HCEC 1CT (cell line): ENCODE measurements around the gene AMH.
"Not testable (repeated sequence)": the region's sequence is repeated elsewhere in the genome, so short reads cannot be mapped to it uniquely, and the experiment has no call there.

Experiments used
- DNase-seq: peaks from one replicate; pipeline ENCODE4 v3.0.0-alpha.2; 2017

AMH gene

DNA sequence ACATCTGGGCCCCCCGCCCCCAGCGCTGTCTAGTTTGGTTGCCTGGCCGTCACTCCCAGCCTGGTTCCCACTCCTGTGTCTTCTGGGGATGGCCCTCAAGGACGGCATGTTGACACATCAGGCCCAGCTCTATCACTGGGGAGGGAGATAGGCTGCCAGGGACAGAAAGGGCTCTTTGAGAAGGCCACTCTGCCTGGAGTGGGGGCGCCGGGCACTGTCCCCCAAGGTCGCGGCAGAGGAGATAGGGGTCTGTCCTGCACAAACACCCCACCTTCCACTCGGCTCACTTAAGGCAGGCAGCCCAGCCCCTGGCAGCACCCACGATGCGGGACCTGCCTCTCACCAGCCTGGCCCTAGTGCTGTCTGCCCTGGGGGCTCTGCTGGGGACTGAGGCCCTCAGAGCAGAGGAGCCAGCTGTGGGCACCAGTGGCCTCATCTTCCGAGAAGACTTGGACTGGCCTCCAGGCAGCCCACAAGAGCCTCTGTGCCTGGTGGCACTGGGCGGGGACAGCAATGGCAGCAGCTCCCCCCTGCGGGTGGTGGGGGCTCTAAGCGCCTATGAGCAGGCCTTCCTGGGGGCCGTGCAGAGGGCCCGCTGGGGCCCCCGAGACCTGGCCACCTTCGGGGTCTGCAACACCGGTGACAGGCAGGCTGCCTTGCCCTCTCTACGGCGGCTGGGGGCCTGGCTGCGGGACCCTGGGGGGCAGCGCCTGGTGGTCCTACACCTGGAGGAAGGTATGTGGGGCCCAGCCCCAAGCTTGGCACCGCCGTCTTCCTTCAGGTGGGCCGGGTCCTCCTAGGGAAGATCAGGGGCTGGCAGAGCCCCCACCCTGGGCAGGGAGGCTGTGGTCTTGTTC, at the start of gene AMH:
Gene AMH, plus strand, starts transcription at position 314 of the 857 bp plus-strand sequence. Its CDS starts 10 bp downstream, at position 324.
- no peak for DNase-seq

DNA sequence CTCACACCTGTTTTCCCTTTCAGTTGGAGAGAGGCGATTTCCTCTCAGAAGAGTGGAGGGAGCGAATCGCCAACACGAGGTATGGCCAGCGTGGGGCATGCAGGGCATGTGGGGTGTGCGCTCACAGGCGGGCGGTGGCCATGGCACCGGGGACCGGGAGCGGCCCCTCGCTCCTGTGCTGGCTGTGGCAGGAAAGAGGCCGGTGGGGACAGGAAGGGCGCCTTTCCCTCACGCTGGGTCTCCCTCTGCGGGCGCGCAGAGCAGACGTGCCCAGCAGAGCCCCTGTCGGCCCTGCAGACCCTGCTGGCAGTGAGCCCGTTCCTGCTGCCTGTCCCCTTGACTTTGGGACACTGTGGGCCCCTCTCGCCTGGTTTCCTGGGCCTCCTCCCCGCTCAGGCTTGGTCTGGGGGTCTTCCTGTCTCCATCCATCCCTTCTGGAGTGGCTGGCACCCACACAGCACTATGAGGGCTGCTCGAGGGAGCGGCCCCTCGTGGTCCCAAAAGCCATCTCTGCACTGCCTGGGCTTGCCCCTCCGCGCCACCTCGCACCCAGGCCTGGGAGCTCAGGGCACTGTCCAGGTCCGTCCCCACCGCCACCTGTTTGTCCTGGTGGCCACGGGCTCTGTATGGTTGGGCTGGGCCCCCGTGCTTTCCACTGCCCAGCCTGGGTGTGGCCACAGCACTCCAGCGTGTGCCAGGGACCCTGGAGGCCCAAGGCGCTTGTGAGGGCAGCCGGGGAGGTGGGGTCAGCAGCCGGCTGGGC, 49.1 kb upstream of the AMH start:
- DNase-seq: no peak

DNA sequence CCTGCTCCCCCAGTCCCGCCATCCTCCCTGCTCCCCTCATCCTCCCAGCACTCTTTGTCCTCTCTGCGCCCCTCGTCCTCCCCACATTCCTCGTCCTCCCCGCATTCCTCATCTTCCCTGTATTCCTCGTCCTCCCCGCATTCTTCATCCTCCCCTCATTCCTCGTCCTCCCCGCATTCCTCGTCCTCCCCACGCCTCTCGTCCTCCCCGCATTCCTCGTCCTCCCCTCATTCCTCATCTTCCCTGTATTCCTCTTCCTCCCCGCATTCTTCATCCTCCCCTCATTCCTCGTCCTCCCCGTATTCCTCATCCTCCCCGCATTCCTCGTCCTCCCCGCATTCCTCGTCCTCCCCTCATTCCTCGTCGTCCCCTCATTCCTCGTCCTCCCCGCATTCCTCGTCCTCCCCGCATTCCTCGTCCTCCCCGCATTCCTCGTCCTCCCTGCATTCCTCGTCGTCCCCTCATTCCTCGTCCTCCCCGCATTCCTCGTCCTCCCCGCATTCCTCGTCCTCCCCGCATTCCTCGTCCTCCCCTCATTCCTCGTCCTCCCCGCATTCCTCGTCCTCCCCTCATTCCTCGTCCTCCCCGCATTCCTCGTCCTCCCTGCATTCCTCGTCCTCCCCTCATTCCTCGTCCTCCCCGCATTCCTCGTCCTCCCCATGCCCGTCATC, 48.4 kb upstream of the AMH start:
- DNase-seq: not testable (repeated sequence)

DNA sequence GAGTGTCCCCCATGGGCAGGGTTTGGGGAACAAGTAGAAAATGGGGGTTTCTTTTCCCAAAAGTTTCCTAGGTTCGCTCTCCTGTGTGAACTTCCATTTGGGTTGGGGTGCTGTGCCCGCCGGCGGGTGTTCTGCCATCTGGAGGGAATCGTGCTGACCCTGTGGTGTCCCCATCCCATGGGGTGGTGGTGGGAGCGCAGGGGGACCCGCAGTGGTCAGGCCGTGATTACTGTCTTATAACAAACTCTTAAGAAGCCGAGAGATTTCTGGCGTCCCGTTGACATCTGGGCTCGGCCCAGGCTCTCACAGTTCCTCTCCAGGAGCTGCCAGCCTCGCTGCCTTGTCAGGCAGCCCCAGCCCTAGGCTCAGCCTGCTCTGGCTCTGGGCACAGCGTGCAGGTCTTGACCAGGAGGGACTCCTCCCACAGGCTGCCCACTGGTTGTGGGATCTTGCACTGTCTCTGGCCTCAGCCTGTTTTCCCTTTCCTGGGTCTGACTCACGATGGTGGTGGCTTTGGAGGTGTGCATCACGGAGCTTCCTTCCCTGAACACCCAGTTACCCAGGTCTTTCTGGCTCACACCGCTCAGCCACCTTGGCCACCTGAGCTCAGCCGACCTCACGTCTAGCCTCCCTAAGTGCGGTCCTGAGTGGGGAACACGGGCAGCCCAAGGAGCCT, 47.5 kb upstream of the AMH start:
- no peak for DNase-seq

DNA sequence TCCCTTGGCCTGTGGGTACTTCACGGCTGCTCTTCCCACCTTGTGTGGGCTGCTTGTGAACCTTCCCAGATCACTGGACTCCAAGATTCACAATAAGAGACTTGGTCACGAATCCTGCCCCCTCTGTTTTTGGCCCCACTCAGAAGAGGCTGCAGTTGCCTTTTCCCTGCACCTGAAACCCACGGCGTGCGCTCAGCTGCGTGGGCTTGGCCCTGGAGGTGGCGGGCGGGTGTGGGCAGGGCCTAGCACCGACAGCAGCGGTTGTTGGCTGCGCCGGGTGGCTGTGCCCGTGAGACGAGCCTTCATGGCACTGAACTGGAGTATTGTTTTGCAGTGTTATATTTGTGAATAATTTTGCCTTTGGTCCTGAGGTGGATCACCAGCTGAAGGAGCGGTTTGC, 46.8 kb upstream of the AMH start:
- DNase-seq: no peak

DNA sequence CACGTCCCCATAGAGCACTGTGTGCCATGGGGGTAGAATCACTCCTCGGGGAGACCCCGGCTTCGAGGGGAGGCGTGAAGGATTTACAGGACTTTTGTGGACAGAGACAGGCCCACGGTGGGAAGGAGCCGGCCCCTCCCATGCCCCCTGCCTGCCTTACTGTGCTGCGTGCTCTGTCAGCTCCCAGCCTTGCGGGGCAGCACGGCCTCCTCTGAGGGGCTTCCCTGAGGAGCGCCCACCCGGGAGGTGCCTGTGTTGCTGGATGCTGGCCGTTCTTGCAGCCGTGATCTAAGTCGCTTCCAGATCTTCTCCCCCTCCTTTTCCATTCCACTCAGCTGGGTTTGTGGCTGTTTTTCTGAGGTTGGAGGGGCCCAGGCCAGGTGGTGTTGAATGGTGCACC, 42.1 kb upstream of the AMH start:
- DNase-seq: no peak

DNA sequence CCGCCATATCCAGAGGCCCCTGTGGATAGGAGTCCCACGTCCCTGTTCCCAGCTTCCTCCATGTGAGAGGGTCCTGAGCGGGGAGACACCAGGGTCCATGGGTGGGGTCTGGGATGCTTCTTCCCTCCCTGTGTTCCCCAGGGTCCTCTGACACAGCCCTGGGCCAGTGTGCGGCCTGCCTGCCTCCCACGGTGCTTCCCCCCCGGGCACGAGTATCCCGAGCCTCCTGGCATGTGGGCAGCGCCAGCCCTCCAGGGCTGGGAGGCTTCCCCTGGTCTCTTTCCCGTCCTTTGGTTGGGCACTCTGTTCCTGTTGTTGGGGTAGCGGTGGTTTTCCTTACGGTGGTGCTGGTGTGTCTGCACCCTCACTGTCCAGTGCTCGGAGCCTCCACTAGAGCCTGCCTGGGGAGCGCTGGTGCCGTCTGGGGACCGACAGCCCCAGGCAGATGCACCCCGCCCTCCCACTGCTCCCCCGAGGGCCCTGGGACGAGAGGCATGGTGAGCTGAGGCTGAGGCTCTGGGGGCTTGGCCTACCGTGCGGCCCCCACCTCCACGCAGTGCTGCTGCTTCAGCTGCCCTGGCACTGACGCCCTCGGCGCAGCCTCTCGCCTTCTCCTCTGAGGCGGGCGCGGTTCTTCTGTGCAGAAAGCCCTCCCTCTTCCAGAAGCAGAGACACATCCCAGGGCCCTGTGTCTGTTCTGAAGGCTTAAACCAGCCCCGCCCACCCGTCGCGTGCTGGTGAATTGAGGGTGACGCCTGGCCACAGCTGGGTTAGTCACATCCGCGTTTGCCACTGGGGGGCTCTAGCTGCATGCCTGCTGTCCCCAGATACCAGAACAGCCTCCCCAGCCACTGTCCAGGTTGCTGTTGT, 40.9 kb upstream of the AMH start:
- peak; percentile 70 for DNase-seq

DNA sequence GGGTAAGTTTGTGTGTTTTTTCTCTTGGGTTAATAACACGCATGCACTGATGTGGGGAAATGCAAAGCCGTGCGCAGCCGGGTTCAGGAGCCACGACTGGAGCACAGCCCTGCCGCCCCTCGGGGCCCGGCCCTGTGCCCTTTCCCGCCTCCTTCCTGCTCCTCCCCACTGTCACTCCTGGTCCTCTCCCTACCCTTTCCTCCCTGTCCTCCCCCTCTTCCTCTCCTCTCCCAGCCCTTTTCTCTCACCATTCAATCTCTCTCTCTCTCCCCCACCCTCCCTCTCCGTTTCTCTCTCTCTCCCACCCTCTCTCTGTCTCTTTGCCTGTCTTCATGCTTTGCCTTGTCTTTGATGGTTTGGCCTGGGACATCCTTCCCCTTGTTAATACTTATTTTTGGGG, 40.1 kb upstream of the AMH start:
- no peak for DNase-seq

DNA sequence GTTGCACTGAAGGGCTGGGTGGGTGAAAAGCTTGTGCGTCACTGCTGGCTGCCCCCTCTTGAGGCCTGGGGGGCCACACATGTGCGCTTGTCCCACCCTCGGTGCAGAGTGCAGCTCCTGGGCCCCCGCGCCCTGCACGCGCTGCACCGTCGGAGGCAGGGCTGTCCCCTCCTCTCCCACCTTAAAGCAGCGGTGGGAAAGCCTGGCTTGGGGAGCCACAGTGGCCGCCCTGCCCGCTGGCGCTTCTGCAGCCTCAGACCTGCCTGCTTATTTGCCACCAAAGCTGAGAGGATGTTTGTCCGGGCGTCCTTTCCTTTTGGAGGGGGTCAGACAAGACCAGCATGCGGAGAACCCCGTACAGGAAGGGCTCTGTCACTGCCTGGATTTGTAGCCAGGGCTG, 39.7 kb upstream of the AMH start:
- no peak for DNase-seq

DNA sequence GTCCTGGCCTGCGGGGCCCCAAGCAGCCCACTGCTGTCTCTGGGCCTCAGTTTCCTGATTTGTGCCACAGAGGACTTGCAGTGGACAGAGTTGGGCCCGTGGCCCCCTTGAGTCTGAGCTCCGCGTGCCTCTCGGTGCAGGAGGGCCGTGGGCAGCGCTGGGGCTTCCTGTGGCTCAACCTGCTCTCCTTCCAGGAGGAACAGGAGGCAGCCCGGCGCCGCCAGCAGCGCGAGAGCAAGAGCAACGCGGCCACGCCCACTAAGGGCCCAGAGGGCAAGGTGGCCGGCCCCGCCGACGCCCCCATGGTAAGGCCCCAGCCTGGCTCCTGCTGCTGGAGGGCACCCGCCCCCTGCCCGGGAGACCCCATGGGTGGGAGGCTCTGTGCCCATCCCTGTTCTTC, 38.9 kb upstream of the AMH start:
- DNase-seq: no peak

DNA sequence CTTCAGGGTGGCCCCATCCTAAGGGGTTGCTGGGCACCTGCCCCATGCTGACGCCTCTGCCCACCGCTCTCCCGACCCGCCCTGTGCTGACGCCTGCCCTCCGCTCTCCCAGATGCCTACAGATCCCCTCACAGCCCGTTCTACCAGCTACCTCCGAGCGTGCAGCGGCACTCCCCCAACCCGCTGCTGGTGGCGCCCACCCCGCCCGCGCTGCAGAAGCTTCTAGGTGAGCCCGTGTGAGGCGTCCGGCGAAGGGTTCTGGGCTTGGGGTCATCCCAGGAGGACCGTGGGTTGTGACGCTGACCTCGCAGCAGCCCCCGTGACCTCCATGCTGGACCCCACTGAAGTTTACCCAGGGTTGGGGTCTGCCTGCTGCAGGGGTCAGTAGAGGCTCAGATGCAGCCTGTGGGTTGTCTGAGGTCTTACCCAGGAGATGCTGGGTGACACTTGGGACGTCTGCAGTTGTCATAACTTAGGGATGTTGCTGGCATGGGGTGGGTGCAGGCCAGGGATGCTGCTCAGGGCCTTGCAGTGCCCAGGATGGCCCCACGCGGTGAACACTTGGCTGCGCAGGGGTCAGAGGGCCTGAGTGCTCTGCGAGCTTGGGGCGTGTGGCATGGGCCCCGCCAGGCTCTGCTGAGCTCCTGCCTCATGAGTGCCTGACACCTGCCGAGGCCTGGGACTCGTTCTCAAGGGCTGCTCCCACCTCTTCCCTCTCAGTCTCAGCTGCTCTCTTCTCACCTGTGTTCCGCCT, 38.0 kb upstream of the AMH start:
- DNase-seq: no peak

DNA sequence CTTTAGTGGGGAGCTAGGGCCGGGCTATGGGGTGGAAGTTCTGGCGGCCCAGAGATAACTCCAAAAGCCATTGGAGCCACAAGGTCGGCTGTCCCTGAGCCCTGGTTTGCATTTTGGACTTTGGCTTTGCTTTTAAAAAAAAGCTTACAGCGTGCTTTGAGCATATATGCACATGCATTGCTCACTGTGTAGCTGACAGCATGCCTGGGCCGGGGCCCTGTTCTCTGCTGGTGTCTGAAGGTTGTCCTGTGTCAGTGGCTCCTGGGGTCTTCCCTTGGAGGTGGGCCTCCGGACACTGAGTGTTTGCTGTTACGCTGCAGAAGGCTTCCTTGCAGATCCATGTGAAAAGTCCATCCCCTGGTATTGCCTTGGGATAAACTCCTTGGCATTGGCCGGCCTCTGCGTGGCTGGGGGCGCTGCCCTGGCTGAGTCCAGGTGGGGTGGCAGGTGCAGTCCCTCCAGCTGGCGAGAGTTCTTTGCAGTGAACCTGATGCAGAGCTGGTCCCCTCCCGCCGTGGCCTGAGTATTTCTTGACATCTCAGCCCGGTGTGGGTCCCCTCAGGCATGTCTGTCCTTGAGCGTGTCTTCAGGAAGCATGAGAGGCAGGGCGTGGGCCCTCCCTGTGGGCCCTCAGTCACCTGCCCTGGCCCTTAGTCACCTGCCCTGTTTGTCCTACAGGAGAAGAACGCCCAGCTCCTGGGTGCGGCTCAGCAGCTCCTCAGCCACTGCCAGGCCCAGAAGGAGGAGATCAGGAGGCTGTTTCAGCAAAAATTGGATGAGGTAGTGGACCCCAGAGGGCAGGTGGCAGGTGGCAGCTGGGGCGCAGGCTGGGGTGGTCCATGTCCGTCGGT, 36.0 kb upstream of the AMH start:
- DNase-seq: no peak

DNA sequence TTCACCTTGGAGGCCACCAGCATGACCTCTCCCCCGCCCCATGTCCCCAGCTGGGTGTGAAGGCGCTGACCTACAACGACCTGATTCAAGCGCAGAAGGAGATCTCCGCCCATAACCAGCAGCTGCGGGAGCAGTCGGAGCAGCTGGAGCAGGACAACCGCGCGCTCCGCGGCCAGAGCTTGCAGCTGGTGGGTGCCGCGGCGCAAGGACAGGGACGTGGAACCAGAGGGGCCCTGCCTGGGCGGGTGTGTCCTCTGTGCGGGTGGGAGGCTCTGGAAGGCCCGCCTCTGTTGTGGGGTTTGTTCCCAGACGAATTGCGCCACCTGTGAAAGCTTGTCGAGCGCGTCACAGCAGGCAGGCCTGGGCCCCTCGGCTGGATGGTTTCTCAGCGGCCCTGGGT, 35.3 kb upstream of the AMH start:
- no peak for DNase-seq

DNA sequence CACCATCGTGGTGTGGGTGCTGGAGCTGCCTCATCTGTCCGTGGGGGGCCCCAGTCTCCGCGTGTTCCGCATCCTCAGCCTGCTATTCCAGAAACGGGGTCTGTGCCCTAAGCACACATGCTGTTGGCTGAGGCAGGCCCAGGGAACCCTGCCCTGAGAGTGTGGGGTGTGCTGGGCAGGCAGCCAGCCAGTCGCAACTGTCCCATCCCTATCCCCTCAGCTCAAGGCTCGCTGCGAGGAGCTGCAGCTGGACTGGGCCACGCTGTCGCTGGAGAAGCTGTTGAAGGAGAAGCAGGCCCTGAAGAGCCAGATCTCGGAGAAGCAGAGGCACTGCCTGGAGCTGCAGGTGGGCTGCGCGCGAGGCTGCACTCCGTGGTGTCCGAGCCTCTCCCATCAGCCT, 34.9 kb upstream of the AMH start:
- DNase-seq: no peak

DNA sequence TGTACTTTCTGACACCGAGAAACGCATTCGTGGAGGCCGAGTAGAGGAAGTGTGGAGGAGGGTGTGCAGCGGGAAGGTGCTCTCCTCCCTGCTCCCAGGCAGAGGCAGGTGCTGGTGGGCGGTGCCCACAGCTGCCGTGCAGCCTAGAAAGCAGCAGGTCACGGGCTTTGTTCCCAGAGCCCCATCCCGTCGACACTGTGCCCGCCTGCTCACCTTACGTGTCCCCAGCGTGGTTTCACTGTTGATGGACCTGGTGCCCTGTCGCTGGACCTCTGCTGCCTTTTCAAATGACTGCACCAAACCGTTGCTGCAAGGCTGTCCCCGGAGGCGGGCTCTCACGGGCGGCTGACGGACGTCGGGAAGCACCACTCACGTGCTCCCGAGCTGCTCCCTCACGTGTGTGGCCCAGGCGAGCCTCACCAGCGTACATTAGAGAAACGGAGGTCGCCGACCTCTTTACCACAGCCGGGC, 33.8 kb upstream of the AMH start:
- no peak for DNase-seq

DNA sequence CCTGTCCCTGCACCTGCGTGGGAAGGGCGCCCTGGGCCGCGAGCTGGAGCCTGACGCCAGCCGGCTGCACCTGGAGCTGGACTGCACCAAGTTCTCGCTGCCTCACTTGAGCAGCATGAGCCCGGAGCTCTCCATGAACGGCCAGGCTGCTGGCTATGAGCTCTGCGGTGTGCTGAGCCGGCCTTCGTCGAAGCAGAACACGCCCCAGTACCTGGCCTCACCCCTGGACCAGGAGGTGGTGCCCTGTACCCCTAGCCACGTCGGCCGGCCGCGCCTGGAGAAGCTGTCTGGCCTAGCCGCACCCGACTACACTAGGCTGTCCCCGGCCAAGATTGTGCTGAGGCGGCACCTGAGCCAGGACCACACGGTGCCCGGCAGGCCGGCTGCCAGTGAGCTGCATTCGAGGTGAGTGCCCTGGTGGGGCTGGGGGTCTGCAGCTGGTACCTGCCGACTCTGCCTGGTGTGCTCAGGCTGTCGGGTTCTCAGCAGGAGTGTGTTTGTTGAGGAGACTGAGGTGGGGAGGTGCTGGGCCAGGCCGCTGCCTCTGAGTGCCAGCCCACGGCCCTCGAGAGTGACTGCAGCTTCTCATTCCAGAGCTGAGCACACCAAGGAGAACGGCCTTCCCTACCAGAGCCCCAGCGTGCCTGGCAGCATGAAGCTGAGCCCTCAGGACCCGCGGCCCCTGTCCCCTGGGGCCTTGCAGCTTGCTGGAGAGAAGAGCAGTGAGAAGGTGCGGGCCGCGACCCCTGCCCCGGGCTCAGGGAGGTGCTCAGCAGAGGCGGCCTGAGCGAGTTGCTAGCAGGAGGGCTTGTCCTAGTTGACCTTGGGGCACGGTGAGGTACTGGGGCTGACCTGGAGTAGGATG, 32.5 kb upstream of the AMH start:
- no peak for DNase-seq

DNA sequence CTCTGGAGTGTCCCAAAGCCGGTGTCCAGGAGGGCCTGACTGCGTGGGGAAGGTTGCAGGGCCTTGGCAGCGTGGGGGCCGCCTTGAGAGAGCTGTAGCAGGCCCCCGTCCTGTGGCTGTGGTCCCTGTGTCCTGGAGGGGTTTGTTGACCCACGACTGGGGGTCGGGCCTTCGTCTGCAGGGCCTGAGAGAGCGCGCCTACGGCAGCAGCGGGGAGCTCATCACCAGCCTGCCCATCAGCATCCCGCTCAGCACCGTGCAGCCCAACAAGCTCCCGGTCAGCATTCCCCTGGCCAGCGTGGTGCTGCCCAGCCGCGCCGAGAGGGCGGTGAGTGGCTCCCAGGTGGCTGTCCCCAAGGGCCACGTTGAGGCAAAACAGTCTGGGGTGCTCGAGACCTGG, 31.5 kb upstream of the AMH start:
- DNase-seq: no peak

DNA sequence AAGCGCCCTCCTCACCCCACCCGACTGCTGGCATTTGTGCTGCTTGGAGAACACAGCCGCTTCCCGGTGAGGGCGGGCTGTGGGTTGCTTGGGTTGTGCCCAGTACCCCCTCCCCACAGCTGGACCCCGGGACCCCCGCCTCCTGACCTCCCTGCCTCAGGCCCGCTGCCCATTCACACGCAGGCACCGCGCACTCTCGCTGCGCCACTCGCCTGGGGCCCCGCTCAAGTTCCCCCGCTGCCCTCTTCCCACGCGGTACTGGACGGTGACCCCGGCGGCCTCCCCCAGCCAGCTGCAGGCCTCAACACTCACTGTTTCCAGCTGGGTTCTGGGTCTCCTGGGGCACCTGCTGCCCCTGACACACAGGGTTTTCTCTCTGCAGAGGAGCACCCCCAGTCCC, 29.4 kb upstream of the AMH start:
- no peak for DNase-seq

DNA sequence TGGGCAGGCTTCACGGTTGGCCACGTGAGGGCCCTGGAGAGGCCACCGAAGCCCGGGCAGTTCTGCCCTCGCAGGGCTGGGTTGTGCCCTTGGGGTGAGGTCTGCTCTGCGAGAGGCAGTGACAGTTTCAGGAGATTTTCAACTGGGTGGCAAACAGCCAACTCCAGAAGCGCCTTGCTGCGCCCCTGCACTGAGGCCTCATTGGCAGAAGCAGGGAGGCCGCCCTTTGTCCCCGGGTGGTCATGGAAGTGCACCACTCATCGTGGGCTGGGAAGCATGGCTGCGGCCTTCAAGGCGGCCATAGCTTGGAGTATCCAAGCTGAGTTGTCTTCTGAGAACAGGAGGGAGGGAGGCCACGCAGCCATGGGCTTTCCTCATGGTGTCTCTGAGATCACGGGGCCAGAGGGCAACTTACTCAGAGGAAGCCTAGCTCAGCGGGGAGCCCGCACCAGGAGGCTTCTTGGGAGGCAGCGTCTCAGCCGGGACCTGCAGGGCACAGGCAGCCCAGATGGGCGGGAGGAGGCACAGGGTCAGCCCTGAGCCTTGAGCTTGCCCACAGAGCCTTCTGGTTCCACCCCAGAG, 27.8 kb upstream of the AMH start:
- no peak for DNase-seq
